ENCODE results near the gene CIDEB.

Gene CIDEB

GRCh38 chr14:24332268-24332993 is 24.7 kb upstream of the CIDEB start:
- DNase-seq (ENCODE audit: low spot score): peak; percentile 56

DNA sequence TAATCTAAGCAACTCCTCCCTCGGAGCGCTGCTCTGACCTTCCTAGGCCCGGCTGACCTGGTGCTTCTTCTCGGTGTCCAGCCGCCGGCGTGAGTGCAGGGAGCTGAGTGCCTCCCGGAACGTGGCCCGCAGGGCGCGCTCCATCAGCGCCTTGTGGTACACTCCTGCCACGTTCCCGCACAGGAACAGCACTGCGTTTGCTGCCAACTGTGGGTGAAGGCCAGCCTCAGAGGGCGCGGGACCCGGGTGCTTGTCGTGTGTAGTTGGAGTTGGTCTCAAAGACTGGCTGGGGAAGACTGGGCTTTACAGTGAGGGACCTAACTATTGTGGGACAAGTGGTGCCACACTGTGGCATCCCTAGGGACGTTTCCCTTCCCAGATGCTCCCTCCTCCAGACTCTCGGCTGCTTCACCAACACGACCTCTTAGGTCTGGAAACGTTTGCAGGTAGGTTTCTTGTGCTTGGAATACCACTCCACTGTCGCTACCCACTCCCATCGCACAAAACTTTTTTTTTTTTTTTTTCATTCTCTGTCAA is 24.0 kb upstream of the CIDEB start:
- DNase-seq (ENCODE audit: low spot score): no peak

GRCh38 chr14:24330973-24331674 is 23.3 kb upstream of the CIDEB start:
- DNase-seq (ENCODE audit: low spot score): no peak

DNA sequence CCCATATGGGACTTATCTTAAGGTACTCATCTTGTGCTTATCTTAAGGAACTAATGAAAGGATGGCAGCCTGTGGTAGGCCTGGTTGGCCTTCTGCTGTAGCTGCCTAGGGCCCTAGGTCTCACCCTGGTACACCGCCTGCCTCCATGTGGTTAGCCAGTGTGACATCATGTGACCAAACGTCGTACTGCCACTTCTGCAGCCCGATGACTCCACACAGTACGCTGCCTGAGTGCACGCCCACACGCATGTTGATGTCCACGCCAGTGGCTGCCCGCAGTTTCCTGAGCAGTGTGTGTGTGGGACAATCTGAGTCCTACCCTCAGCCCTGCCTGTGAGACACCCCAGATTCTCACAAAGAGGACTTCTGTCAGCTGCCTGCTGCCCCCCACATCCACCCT is 22.0 kb upstream of the CIDEB start:
- no peak for DNase-seq (ENCODE audit: low spot score)

- DNase-seq (ENCODE audit: low spot score): no peak
Observed at GRCh38 chr14:24329073-24329663, 21.4 kb upstream of the CIDEB start.

GRCh38 chr14:24327914-24328313 is 20.1 kb upstream of the CIDEB start:
- DNase-seq (ENCODE audit: low spot score): peak; percentile 45

GRCh38 chr14:24327303-24327702 is 19.5 kb upstream of the CIDEB start:
- no peak for DNase-seq (ENCODE audit: low spot score)

- DNase-seq (ENCODE audit: low spot score): no peak
Observed at GRCh38 chr14:24325963-24326362, 18.2 kb upstream of the CIDEB start.

GRCh38 chr14:24325041-24325530 is 17.3 kb upstream of the CIDEB start:
- DNase-seq (ENCODE audit: low spot score): no peak

- no peak for DNase-seq (ENCODE audit: low spot score)
Observed at GRCh38 chr14:24324024-24324423, 16.2 kb upstream of the CIDEB start.

DNA sequence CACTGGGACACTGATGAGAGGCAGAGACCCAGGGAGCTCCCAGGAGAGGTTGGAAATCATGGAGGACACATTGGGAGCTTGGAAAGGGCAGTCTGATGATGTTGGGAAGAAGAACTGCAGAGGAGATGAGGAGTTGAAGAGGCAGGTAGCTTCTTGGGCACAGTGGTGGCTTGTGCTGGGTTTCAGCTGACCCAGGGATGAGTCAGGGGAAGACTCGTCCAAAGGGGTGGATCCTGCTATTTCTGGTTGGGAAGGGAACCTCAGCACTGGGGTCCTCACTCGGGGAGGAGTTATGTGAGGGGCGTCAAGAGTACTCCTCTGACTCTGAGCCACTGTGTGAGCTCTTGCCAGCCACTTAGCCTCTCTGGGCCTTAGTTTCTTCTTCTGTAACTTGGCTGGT is 15.6 kb upstream of the CIDEB start:
- no peak for DNase-seq (ENCODE audit: low spot score)

GRCh38 chr14:24322672-24323071 is 14.9 kb upstream of the CIDEB start:
- DNase-seq (ENCODE audit: low spot score): no peak

- DNase-seq (ENCODE audit: low spot score): no peak
Observed at GRCh38 chr14:24321212-24321975, 13.6 kb upstream of the CIDEB start.

DNA sequence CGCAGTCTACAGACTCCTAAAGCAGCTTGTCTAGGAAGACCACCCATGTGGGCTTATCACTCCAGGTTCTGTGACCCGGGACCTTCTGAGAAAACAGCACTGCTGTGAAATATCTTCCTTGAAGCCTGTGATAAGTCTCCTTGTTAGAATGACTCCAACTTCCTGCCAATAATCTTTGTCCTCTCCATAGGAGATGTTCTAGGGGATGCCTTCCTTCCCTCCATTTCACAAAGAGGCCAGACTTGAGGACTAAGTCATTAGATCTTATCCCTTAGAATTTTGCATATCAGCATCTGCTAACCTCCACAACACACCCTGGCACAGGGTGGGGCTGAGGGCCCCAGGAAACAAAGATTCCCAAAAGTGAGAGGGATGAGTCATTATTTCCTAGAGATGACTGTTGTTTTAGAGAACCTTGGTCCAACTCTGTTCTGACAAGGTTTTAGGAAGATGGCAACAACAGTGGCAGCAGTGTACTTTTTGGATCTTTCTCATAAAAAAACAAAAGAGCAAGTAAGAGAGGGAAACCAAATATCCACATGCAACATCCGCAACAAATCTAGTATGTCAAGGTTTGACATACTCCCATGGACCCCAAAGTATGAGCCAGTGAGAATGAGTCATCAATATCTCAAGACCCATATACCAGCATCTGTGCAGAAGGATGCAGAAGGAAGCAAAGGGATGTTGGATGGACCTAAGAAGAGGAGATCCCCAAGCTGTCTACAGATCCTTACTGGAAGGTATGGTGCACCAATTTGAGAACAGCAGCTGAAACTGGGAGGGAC is 9.6 kb upstream of the CIDEB start:
- DNase-seq (ENCODE audit: low spot score): no peak

GRCh38 chr14:24316597-24316950 is 8.8 kb upstream of the CIDEB start:
- DNase-seq (ENCODE audit: low spot score): no peak

- no peak for DNase-seq (ENCODE audit: low spot score)
Observed at GRCh38 chr14:24315807-24316596, 8.2 kb upstream of the CIDEB start.

- no peak for DNase-seq (ENCODE audit: low spot score)
Observed at GRCh38 chr14:24315243-24315806, 7.5 kb upstream of the CIDEB start.

DNA sequence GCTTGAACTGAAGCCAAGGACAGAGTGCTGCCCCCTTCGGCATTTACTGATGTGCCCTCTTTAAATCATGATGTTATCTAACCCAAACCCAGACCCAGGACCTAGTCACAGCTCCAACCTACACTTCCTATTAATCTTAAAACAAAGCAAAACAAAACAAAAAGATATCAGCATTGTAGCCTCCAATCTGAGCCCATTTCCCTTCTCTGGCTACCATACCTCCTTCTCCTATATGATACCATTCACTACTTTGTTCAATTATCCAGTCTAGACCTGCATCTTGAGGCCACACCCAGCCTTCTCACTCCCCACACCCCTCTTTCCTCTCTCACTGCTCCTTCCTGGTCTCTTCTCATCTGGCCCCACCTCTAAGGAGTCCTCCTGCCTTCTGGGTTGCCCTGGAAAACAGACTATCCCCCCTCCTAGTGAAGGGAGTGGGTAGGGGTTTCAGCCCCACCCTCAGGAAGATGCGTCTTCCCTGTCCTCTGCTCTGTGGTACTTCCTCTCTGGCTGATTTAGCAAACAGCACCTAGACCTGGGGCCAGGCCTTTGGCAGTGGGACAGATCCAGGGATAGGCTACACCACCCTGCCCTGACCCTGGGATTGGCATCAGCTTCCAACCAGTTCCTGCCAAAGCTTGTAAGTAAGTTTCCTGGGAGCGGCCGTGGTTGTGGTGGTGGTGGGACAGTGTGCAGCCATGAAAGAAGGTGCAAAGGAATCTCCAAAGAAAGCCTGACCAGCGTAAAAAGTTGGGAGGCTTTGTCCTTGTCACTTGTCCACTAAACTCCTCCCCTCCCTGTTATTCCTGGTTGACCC is 6.8 kb upstream of the CIDEB start:
- DNase-seq (ENCODE audit: low spot score): no peak

- no peak for DNase-seq (ENCODE audit: low spot score)
Observed at GRCh38 chr14:24313913-24314312, 6.1 kb upstream of the CIDEB start.

Data from cerebellar cortex (tissue), 1 donor.